Measurements from ENCODE around the gene BCAS3.
A peak's percentile ranks its signal among the peaks of the same experiment; 100 is the strongest.

BCAS3 gene

GRCh38 chr17:61251939-61252865, 574.6 kb downstream of the BCAS3 start:
- DNase-seq (ENCODE audit: low spot score): peak; percentile 73

GRCh38 chr17:61253362-61253761, 575.7 kb downstream of the BCAS3 start:
- no peak for DNase-seq (ENCODE audit: low spot score)

- no peak for DNase-seq (ENCODE audit: low spot score)
Measured at GRCh38 chr17:61253937-61254574, 576.4 kb downstream of the BCAS3 start.

GRCh38 chr17:61254904-61255303, 577.3 kb downstream of the BCAS3 start:
- no peak for DNase-seq (ENCODE audit: low spot score)

- DNase-seq (ENCODE audit: low spot score): no peak
Measured at GRCh38 chr17:61255647-61256046, 578.0 kb downstream of the BCAS3 start.

GRCh38 chr17:61259360-61259759, 581.7 kb downstream of the BCAS3 start:
- no peak for DNase-seq (ENCODE audit: low spot score)

- no peak for DNase-seq (ENCODE audit: low spot score)
Measured at GRCh38 chr17:61260071-61260797, 582.6 kb downstream of the BCAS3 start.

GRCh38 chr17:61261001-61261637, 583.5 kb downstream of the BCAS3 start:
- no peak for DNase-seq (ENCODE audit: low spot score)

- DNase-seq (ENCODE audit: low spot score): no peak
Measured at GRCh38 chr17:61265397-61265796, 587.7 kb downstream of the BCAS3 start.

GRCh38 chr17:61267847-61268246, 590.2 kb downstream of the BCAS3 start:
- DNase-seq (ENCODE audit: low spot score): no peak

GRCh38 chr17:61275395-61275794, 597.7 kb downstream of the BCAS3 start:
- no peak for DNase-seq (ENCODE audit: low spot score)

- no peak for DNase-seq (ENCODE audit: low spot score)
Measured at GRCh38 chr17:61276806-61277205, 599.2 kb downstream of the BCAS3 start.

GRCh38 chr17:61279476-61280145, 602.0 kb downstream of the BCAS3 start:
- no peak for DNase-seq (ENCODE audit: low spot score)

GRCh38 chr17:61280338-61280737, 602.7 kb downstream of the BCAS3 start:
- DNase-seq (ENCODE audit: low spot score): no peak

- DNase-seq (ENCODE audit: low spot score): no peak
Measured at GRCh38 chr17:61280851-61281250, 603.2 kb downstream of the BCAS3 start.

GRCh38 chr17:61282377-61282776, 604.7 kb downstream of the BCAS3 start:
- no peak for DNase-seq (ENCODE audit: low spot score)

- DNase-seq (ENCODE audit: low spot score): no peak
Measured at GRCh38 chr17:61283043-61283442, 605.4 kb downstream of the BCAS3 start.

GRCh38 chr17:61284174-61284573, 606.5 kb downstream of the BCAS3 start:
- no peak for DNase-seq (ENCODE audit: low spot score)

GRCh38 chr17:61284746-61285145, 607.1 kb downstream of the BCAS3 start:
- no peak for DNase-seq (ENCODE audit: low spot score)

GRCh38 chr17:61285526-61286320, 608.1 kb downstream of the BCAS3 start:
- no peak for DNase-seq (ENCODE audit: low spot score)

GRCh38 chr17:61286449-61286848, 608.8 kb downstream of the BCAS3 start:
- no peak for DNase-seq (ENCODE audit: low spot score)
